Measurements from ENCODE around the gene DLGAP4. TPM values are rescaled to one million over a fixed set of nuclear protein-coding genes. Genes with fewer than 3 reads are reported as not detected.

Gene DLGAP4
- total RNA-seq, 1 experiment from 2014 or later, result 18.3 TPM

- DNase-seq (ENCODE audit: low read depth), result no peak
Observed at GRCh38 chr20:36307412-36308325, 1.5 kb downstream of the DLGAP4 start.

GRCh38 chr20:36308353-36308752 is 2.2 kb downstream of the DLGAP4 start:
- DNase-seq (ENCODE audit: low read depth), result no peak

DNA sequence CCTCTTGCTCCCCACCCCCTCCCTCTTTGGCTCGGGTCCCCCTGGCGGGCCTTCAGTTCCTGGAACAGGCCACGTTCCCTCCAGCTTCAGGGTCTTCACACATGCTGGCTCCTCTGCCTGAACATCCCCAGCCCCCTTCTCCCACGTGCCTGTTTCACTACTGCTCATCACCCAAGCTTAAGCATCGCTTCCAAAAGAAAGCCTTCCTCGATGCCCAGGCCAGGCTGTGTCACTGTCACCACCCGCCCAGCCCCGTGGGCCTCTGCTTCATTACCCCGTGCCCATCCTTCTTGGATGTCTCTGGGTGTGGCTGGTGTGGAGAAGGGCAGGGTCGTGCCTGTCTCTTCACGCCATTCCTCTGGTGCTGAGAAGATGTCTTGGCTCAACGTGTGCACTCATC is 2.8 kb downstream of the DLGAP4 start:
- DNase-seq (ENCODE audit: low read depth), result no peak

GRCh38 chr20:36309643-36310042 is 3.5 kb downstream of the DLGAP4 start:
- DNase-seq (ENCODE audit: low read depth), result no peak

- no peak for DNase-seq (ENCODE audit: low read depth)
Observed at GRCh38 chr20:36310215-36310981, 4.3 kb downstream of the DLGAP4 start.

- no peak for DNase-seq (ENCODE audit: low read depth)
Observed at GRCh38 chr20:36311141-36311853, 5.2 kb downstream of the DLGAP4 start.

GRCh38 chr20:36311854-36312723 is 6.0 kb downstream of the DLGAP4 start:
- DNase-seq (ENCODE audit: low read depth), result no peak

- no peak for DNase-seq (ENCODE audit: low read depth)
Observed at GRCh38 chr20:36312724-36313441, 6.7 kb downstream of the DLGAP4 start.

GRCh38 chr20:36313476-36313875 is 7.3 kb downstream of the DLGAP4 start:
- DNase-seq (ENCODE audit: low read depth), result no peak

- DNase-seq (ENCODE audit: low read depth), result no peak
Observed at GRCh38 chr20:36313926-36314325, 7.8 kb downstream of the DLGAP4 start.

GRCh38 chr20:36314734-36315544 is 8.8 kb downstream of the DLGAP4 start:
- peak; percentile 48 for DNase-seq (ENCODE audit: low read depth)

- DNase-seq (ENCODE audit: low read depth), result no peak
Observed at GRCh38 chr20:36315545-36316351, 9.6 kb downstream of the DLGAP4 start.

- no peak for DNase-seq (ENCODE audit: low read depth)
Observed at GRCh38 chr20:36317675-36318074, 11.5 kb downstream of the DLGAP4 start.

- DNase-seq (ENCODE audit: low read depth), result no peak
Observed at GRCh38 chr20:36318166-36318565, 12.0 kb downstream of the DLGAP4 start.

DNA sequence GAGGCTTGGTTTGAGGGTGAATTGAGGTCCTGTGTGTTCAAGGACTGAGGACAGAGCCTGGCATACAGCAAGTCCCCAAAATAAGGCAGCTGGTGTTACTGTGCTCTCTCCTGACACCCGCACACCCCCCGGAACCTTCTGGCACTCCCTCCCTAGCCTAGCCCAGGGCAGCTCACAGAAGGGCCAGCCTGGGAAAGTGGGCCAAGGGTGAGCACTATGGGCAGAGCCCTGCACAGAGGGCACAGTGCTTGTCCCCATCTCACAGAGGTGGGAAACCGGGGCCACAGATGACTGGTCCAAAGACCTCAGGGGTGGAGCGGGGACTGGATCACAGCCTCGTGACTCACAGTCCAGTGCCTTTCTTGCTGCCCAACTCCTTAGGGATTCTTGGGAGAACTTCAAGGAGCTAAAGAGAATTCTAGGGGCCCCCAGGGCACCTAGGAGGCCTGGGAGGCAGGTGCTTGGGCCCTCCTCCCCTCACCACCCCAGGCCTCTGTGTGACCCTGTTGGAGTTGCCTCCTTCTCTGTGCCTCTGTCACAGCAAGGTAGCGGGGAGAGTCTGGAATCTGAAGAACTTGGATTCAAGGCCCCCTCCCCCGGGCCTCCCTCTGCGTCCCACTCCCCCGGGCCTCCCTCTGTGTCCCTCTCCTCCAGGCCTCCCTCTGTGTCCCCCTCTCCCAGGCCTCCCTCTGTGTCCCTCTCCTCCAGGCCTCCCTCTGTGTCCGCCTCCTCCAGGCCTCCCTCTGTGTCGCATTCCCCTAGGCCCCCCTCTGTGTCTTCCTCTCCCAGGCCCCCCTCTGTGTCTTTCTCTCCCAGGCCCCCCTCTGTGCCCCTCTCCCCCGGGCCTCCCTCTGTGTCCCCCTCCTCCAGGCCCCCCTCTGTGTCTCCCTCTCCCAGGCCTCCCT is 13.5 kb downstream of the DLGAP4 start:
- no peak for DNase-seq (ENCODE audit: low read depth)

DNA sequence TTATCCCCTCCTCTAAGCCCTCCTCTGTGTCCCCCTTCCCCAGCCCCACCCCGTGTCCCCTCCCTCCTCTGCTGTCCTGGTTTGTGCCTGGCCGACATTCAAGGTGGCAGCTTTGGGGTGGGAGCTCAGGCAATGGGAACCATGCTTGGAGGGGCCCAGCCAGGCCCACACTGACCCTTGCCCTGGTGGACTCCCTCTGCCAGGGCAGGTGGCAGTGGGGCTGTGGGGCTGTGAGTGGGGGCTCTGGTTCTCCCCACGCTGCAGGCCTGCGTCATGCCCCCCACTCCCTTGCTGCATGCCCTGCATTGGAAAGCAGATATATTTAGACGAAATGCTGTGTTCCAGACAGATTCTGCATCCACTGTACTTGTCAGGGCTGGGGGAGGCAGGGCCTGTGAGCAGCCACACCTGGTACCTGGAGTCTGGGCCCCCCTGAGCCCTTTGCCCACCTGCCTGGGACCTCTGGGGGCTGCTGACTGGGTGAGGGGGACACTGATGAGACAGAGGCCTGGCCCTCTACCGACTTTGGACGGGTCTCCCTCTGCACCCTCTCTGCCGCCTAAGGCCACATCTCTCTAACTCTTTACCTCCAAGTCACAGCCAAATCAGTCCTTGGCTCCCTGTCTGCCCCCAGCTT is 14.2 kb downstream of the DLGAP4 start:
- no peak for DNase-seq (ENCODE audit: low read depth)
